Nephron (organoid): ENCODE results near the gene TRPM7.

Experiments used
- H3K27ac Mint-ChIP-seq, 3 experiments: 2 replicates each; pipeline ENCODE4 v1.8.0; 2020; ENCODE audit warnings: mixed read lengths in 3 of 3, mild to moderate bottlenecking in 2 of 3, moderate library complexity in 1 of 3
- H3K27me3 Mint-ChIP-seq: 2 replicates; pipeline ENCODE4 v1.8.0; 2021; ENCODE audit warnings: low read depth, mild to moderate bottlenecking, moderate library complexity, mixed read lengths
- H3K36me3 Mint-ChIP-seq: 2 replicates; pipeline ENCODE4 v1.8.0; 2020; ENCODE audit warnings: low read depth, mixed read lengths
- H3K4me1 Mint-ChIP-seq: 2 replicates; pipeline ENCODE4 v1.8.0; 2020; ENCODE audit warnings: mixed read lengths
- H3K4me3 Mint-ChIP-seq, 3 experiments: 2 replicates each; pipeline ENCODE4 v1.8.0; 2020; ENCODE audit warnings: mild to moderate bottlenecking in 3 of 3, mixed read lengths in 3 of 3, moderate library complexity in 2 of 3
- H3K9me3 Mint-ChIP-seq: 2 replicates; pipeline ENCODE4 v1.8.0; 2020; ENCODE audit warnings: mixed read lengths
- CTCF ChIP-seq, 3 experiments: fragments of 200-600 bp; sonication (generic); IDR thresholded peaks; one replicate each; pipeline ENCODE4 v1.5.0; 2021; ENCODE audit warnings: antibody characterized with exemption in 3 of 3; ENCODE audit not compliant: unreplicated experiment in 3 of 3

TRPM7 gene

DNA sequence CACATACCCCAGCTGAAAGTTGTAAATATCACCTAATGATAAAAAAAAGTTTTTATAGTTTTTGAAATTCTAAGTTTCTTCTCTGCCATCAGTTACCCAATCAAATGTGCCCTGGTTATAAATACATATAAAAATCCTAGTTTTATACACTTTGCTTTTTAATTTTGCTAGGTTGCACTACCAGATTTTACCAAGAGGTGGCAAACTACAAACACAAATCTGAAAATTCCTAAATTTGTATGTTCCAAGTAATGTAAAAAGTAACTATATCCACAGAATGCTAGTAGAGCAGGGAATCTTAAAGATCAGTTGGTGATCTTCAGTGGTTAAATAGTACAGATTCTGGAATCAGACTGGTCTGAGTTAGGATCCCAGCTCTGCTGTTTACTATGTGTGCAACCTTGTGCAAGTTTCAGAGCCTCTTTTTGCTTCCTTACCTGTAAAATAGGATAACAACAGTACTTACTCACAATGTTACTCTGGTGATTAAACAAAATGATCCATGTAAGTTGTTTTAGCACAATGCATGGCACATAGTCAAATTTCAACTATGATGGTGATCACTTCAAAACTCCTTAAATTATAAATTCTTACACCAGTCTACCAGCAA is 11.0 kb downstream of the TRPM7 start:
- TF ChIP-seq CTCF (IDR thresholded peaks at IDR 0.05; ENCODE audit: unreplicated experiment in 3 of 3) = peak; percentile 79 to 87 (median 79)
- Mint-ChIP-seq H3K9me3 (no peaks in the 10 kb centered on the region), H3K27me3 (no peaks in the 10 kb centered on the region), H3K36me3 (peaks cover 12% of the 10 kb centered on the region), H3K4me1 (peaks cover 5% of the 10 kb centered on the region), H3K27ac (no peak overlapping the region), H3K4me3 (no peak overlapping the region)

GRCh38 chr15:50670115-50670514 is 16.5 kb downstream of the TRPM7 start:
- Mint-ChIP-seq H3K4me3 (no peak overlapping the region), H3K27me3 (no peaks in the 10 kb centered on the region), H3K36me3 (peaks cover 36% of the 10 kb centered on the region), H3K9me3 (no peaks in the 10 kb centered on the region), H3K4me1 (no peaks in the 10 kb centered on the region), H3K27ac (no peak overlapping the region)
- no peak for TF ChIP-seq CTCF (IDR thresholded peaks at IDR 0.05; ENCODE audit: unreplicated experiment in 3 of 3)

DNA sequence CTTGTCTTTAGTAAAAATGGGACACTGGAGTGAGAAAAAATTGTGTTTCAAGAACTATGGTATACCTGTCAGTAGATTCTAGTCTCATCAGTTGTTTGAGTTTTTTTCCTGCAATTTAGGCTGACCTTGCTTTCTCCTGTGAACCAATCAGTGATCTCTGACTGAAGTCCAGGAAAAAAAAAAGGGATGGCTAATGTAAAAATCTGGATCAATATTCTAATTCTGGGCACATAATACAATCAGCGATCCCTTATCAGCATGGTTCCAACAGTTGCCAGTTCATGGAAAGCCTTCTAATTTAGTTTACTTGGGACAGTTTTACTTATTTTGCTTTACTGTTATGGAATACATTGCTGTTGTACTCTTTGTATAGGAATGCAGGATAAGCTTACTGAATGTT is 17.0 kb downstream of the TRPM7 start:
- H3K36me3 Mint-ChIP-seq = peaks cover 36% of the 10 kb centered on the region
- H3K27ac Mint-ChIP-seq = no peak overlapping the region
- no peaks in the 10 kb centered on the region for H3K4me1 Mint-ChIP-seq
- H3K9me3 Mint-ChIP-seq = no peaks in the 10 kb centered on the region
- H3K4me3 Mint-ChIP-seq = no peak overlapping the region
- no peaks in the 10 kb centered on the region for H3K27me3 Mint-ChIP-seq
- TF ChIP-seq CTCF (IDR thresholded peaks at IDR 0.05; ENCODE audit: unreplicated experiment in 3 of 3) = no peak

DNA sequence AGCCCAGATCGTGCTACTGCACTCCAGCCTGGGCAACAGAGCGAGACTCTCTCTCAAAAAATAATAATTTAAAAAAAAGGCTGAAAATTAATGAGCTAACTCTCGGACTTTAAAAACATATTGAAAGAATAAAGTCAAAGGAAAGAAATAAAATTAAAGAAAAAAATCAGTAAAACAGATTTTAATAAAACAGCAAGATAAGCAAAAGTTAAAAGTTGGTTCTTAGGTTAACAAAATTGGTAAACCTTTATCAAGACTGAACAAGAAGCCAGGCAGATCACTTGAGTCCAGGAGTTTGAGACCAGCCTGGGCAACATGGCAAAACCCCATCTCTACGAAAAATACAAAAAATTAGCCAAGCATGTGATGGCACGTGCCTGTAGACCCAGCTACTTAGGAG is 20.7 kb downstream of the TRPM7 start:
- Mint-ChIP-seq H3K27ac (no peak overlapping the region), H3K4me1 (no peaks in the 10 kb centered on the region), H3K4me3 (no peak overlapping the region), H3K9me3 (no peaks in the 10 kb centered on the region), H3K27me3 (no peaks in the 10 kb centered on the region), H3K36me3 (peaks cover 61% of the 10 kb centered on the region)
- TF ChIP-seq CTCF (IDR thresholded peaks at IDR 0.05; ENCODE audit: unreplicated experiment in 3 of 3) = no peak

DNA sequence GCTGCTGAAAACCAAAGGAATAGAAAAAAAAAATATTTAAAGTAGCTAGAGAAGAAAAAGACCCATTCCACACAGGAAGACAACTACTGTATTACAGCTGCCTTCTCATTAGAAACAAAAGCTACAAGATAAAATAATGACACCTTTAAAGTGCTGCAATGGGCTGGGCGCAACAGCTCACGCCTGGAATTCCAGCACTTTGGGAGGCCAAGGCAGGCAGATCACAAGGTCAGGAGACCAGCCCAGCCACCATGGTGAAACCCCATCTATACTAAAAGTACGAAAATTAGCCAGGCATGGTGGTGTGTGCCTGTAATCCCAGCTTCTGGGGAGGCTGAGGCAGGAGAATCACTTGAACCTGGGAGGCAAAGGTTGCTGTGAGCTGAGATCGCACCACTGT is 31.0 kb downstream of the TRPM7 start:
- Mint-ChIP-seq H3K27ac (no peak overlapping the region), H3K27me3 (no peaks in the 10 kb centered on the region), H3K4me1 (no peaks in the 10 kb centered on the region), H3K36me3 (peaks cover 72% of the 10 kb centered on the region), H3K4me3 (no peak overlapping the region), H3K9me3 (no peaks in the 10 kb centered on the region)
- TF ChIP-seq CTCF (IDR thresholded peaks at IDR 0.05; ENCODE audit: unreplicated experiment in 3 of 3) = no peak

- no peaks in the 10 kb centered on the region for H3K4me1 Mint-ChIP-seq
- TF ChIP-seq CTCF (IDR thresholded peaks at IDR 0.05; ENCODE audit: unreplicated experiment in 3 of 3) = no peak
- no peak overlapping the region for H3K4me3 Mint-ChIP-seq
- H3K27me3 Mint-ChIP-seq = no peaks in the 10 kb centered on the region
- H3K36me3 Mint-ChIP-seq = peaks cover 67% of the 10 kb centered on the region
- H3K9me3 Mint-ChIP-seq = no peaks in the 10 kb centered on the region
- H3K27ac Mint-ChIP-seq = no peak overlapping the region
Observed at GRCh38 chr15:50653156-50653743, 33.3 kb downstream of the TRPM7 start.
